ENCODE data around the gene SLC27A2.
A peak's percentile ranks its signal among the peaks of the same experiment; 100 is the strongest.
"Not testable (repeated sequence)": the region's sequence is repeated elsewhere in the genome, so short reads cannot be mapped to it uniquely, and the experiment has no call there.

The SLC27A2 gene

GRCh38 chr15:50181969-50182218 lies at the start of gene SLC27A2:
TSS of gene SLC27A2 (plus strand) at chr15:50182196. CDS start at chr15:50182428, 232 bp downstream.
- DNase-seq (ENCODE audit: extremely low read depth in 1 of 2, low read depth in 1 of 2) = no peak

GRCh38 chr15:50132251-50132984 lies 49.6 kb upstream of the SLC27A2 start:
- not testable (repeated sequence) for DNase-seq (ENCODE audit: extremely low read depth in 1 of 2, low read depth in 1 of 2)

DNA sequence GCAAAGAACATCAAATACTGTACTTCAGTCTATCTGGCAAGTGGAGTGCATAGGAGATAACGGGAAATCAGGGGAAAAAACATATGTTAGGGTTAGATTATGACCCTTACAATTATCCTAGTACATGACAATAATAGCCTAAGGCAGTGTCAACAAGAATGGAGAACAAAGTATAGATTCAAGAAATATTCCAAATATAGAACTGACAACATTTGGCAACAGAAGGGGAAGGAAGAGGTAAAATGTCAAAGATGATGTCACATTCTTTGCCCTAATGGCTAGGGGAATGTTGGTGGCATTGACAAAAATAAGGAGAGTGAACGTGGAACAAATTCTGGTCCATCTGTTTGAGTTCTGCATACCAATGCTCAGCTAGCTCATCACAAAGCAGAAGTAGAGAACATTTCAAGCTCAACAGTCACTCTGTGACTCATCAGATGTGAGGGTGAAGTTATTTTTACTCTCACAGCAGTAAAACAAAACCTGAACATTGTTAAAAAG lies 47.4 kb upstream of the SLC27A2 start:
- no peak for DNase-seq (ENCODE audit: extremely low read depth in 1 of 2, low read depth in 1 of 2)

DNA sequence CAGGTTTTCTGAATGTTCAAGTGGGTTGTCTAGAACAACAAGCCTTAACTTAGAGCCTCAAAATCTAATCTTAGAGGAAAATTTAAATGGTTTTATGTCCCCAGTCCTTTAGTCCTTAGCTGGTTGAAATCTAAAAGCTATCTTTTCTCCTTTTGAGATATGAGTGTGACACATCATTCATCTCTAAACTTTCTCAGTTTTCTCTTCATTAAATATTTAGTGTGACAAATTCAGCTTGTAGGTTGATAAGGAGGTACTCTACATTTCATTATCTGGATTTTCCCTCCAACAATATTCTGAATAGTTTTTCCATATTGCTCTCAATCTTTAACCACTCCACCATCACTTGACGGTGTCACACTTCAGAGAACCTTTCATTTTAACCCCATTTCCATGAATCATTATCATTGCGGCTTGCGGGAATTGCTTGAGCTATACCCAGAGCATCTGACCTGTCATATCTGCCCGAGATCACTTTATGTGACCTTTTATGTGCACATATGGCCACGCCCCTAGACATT lies 46.9 kb upstream of the SLC27A2 start:
- DNase-seq (ENCODE audit: extremely low read depth in 1 of 2, low read depth in 1 of 2) = peak; percentile 30 to 58

- peak; percentile 21 to 56 for DNase-seq (ENCODE audit: extremely low read depth in 1 of 2, low read depth in 1 of 2)
Observed at GRCh38 chr15:50137330-50137761, 44.6 kb upstream of the SLC27A2 start.

GRCh38 chr15:50137893-50138292 lies 44.1 kb upstream of the SLC27A2 start:
- no peak for DNase-seq (ENCODE audit: extremely low read depth in 1 of 2, low read depth in 1 of 2)

DNA sequence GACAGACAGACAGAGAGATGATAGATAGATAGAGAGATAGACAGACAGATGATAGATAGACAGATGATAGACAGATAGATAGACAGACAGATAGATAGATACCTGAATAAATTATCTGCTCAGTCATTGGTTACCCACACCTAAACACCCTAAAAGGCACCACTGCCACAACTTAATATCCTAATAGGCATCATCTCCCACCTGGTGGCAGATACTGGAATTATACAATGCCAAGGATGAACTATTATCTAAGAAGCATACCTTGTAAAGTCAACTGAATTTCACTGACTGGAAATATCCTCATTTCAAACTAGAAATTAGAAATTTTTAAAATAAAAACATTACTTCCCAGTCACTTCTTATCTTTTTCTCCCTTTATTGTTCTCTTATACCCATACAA lies 43.6 kb upstream of the SLC27A2 start:
- no peak for DNase-seq (ENCODE audit: extremely low read depth in 1 of 2, low read depth in 1 of 2)

- no peak for DNase-seq (ENCODE audit: extremely low read depth in 1 of 2, low read depth in 1 of 2)
Observed at GRCh38 chr15:50140098-50140497, 41.9 kb upstream of the SLC27A2 start.

DNA sequence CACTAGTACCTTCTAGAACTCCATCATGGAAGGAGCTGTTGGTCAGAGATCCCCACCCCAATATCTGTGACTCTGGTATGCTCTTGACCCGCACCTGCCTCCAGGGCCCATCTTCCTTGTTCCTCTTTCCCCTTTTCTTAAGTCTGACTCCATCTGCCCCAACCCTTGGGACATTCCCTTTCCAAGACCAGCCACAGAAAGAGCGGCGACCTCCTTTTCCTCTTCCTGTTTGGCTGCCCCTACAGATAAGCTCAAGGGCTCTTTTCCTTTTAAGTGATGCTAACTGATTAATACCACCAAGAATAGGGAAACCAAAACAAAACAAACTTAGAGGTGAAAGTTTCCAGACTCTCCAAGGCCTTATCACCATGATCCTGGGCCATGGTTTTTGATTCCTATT lies 41.0 kb upstream of the SLC27A2 start:
- DNase-seq (ENCODE audit: extremely low read depth in 1 of 2, low read depth in 1 of 2) = no peak

- DNase-seq (ENCODE audit: extremely low read depth in 1 of 2, low read depth in 1 of 2) = no peak
Observed at GRCh38 chr15:50141856-50142255, 40.1 kb upstream of the SLC27A2 start.

GRCh38 chr15:50143255-50143860 lies 38.6 kb upstream of the SLC27A2 start:
- DNase-seq (ENCODE audit: extremely low read depth in 1 of 2, low read depth in 1 of 2) = no peak

DNA sequence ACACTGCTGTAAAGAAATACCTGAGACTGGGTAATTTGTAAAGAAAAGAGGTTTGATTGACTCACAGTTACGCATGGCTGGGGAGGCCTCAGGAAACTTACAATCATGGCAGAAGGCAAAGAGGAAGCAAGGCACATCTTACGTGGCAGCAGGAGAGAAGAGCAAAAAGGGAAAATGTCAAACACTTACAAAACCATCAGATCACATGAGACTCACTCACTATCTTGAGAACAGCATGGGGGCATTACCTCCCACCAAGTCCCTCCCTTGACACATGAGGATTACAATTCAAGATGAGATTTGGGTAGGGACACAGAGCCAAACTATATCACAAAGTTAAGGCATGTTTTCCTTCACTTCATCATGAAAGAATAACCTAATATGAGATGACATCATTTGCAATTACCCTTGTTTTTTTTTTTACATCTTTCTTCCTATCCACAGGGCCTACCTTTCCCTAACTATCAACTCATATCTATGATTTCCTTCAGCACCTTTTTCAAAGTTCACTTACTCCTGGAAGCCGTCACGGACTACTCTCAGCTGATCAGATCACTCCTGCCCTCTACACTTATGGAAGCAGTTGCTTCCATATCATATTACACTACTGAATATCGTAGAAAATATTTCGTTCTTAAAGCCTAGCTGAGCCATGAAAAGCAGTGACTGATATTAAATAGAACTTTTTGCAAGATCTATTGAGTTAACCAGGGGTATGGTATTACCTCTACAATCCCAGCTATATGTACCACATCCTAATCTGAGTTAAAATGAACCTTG lies 37.5 kb upstream of the SLC27A2 start:
- DNase-seq (ENCODE audit: extremely low read depth in 1 of 2, low read depth in 1 of 2) = no peak

DNA sequence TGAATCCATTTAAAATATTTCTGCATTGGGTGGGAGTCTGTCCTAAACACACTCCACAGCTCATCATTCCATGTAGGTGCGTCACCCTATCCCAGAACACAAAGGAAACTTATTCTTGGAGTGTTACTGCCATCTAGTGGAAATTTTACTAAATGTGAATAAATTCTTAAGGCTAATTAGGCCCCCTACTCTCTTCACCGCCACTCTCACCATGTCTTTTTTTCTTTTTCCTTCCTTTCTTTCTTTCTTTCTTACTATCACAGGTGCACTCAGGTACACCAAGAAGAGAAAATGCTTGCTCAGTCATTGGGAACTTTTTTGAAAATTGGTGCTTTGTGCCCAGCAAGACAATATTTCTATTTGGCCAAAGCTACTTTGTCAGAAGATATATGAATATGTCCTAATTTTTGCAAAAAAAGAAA lies 36.5 kb upstream of the SLC27A2 start:
- no peak for DNase-seq (ENCODE audit: extremely low read depth in 1 of 2, low read depth in 1 of 2)

DNA sequence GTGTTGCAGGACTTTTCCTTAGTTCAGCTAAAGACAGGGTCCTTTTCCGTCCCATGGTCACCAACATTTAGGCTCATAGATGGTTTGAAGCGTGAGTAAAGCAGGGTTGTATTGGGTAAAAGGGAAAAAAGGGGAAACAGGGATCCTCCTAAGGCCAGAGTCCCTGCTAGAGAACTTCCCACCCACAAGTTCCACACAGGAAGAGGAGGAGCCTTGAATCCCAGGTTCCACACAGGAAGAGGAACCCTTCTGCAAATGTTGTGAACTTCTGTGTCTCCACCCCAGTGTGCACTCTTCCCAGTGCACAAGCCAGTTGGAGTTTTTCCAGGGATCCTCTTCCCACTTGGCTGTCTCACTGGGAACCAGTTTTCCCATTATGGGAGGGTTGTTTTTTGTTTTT lies 35.4 kb upstream of the SLC27A2 start:
- DNase-seq (ENCODE audit: extremely low read depth in 1 of 2, low read depth in 1 of 2) = no peak

DNA sequence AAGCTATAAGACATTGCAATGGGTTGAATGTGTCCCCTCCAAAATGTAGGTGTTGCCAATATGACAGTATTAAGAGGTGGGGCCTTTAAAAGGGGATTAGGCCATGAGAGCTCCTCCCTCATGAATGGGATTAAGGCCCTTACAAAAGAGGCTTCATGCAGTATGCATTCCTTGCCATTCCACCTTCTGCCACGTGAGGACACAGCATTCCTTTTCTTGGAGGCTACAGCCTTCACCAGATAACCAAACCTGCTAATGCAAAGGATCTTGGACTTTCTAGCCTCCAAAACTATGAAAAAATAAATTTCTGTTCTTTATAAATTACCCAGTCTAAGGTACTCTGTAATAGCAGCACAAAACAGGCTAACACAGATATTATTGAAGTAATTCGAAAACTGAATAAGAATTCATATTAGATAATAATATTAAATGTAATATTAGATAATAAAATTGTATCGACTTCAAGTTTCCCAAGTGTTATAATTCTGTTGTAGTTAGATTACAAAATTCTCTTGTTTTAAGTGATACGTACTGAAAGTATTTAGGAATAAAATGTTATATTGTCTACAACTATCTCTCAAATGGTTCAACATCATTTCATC lies 33.5 kb upstream of the SLC27A2 start:
- DNase-seq (ENCODE audit: extremely low read depth in 1 of 2, low read depth in 1 of 2) = no peak

GRCh38 chr15:50149090-50149489 lies 32.9 kb upstream of the SLC27A2 start:
- DNase-seq (ENCODE audit: extremely low read depth in 1 of 2, low read depth in 1 of 2) = no peak

GRCh38 chr15:50150349-50150748 lies 31.6 kb upstream of the SLC27A2 start:
- DNase-seq (ENCODE audit: extremely low read depth in 1 of 2, low read depth in 1 of 2) = no peak

GRCh38 chr15:50150851-50151250 lies 31.1 kb upstream of the SLC27A2 start:
- DNase-seq (ENCODE audit: extremely low read depth in 1 of 2, low read depth in 1 of 2) = no peak

GRCh38 chr15:50151476-50151875 lies 30.5 kb upstream of the SLC27A2 start:
- no peak for DNase-seq (ENCODE audit: extremely low read depth in 1 of 2, low read depth in 1 of 2)

- not testable (repeated sequence) for DNase-seq (ENCODE audit: extremely low read depth in 1 of 2, low read depth in 1 of 2)
Observed at GRCh38 chr15:50158236-50158635, 23.8 kb upstream of the SLC27A2 start.
